ENCODE measurements around the gene SNTG2. TPM values are rescaled to one million over a fixed set of nuclear protein-coding genes. Genes with fewer than 3 reads are reported as not detected.
A peak's percentile ranks its signal among the peaks of the same experiment; 100 is the strongest.

SNTG2 gene
- 1 to 10 TPM in 3 of 4 donors, under 1 TPM in 1; 0.99 to 3.9 (median 2.3) TPM for total RNA-seq

GRCh38 chr2:950080-950966, at the start of gene SNTG2:
SNTG2 (plus strand) TSS chr2:950849; CDS start chr2:950997, 148 bp downstream.
- H3K27ac ChIP-seq = peak within 1 kb of the TSS; percentile 27
- DNase-seq (ENCODE audit: low spot score in 2 of 2) = no peak
- H3K27me3 ChIP-seq = peaks cover 50% of the 10 kb centered on the region

DNA sequence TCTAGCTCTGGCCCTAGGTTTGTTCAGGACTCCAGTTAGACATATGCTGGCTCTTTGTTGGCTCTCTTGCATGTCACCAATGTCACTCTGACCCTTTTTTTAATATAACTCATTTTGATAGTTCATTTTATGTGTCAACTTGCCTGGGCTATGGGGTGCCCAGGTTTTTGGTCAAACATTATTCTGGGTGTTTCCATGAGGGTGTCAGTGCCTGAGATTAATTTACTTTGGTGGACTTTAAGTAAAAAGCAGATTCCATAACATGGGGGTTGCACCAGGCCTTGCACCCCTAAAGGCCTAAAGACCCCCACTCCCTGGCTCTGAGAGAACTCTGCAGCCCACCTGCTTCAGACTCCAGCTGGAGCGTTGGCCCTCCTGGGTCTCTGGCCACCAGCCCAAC, 48.1 kb upstream of the SNTG2 start:
- H3K27ac ChIP-seq = no peak overlapping the region
- no peak overlapping the region for H3K4me3 ChIP-seq
- peaks cover 5% of the 10 kb centered on the region for H3K9me3 ChIP-seq
- H3K27me3 ChIP-seq = peaks cover 18% of the 10 kb centered on the region
- H3K36me3 ChIP-seq = no peaks in the 10 kb centered on the region
- WGBS = 42% methylated on average over 1 of the region's 1 CpG
- H3K4me1 ChIP-seq = no peaks in the 10 kb centered on the region
- no peak for DNase-seq (ENCODE audit: low spot score in 2 of 2)
- TF ChIP-seq EP300 (IDR thresholded peaks at IDR 0.05) = no peak
- TF ChIP-seq, protein P1, sequence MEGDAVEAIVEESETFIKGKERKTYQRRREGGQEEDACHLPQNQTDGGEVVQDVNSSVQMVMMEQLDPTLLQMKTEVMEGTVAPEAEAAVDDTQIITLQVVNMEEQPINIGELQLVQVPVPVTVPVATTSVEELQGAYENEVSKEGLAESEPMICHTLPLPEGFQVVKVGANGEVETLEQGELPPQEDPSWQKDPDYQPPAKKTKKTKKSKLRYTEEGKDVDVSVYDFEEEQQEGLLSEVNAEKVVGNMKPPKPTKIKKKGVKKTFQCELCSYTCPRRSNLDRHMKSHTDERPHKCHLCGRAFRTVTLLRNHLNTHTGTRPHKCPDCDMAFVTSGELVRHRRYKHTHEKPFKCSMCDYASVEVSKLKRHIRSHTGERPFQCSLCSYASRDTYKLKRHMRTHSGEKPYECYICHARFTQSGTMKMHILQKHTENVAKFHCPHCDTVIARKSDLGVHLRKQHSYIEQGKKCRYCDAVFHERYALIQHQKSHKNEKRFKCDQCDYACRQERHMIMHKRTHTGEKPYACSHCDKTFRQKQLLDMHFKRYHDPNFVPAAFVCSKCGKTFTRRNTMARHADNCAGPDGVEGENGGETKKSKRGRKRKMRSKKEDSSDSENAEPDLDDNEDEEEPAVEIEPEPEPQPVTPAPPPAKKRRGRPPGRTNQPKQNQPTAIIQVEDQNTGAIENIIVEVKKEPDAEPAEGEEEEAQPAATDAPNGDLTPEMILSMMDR (IDR thresholded peaks at IDR 0.05) = no peak
- no peak for TF ChIP-seq POLR2AphosphoS5 (IDR thresholded peaks at IDR 0.05)
- no peak for TF ChIP-seq POLR2A (IDR thresholded peaks at IDR 0.05)

More at GRCh38 chr2:950080-950966, at the start of gene SNTG2:
- H3K9me3 ChIP-seq = no peaks in the 10 kb centered on the region
- peaks cover 20% of the 10 kb centered on the region for H3K4me1 ChIP-seq
- H3K36me3 ChIP-seq = no peaks in the 10 kb centered on the region
- WGBS = 3% methylated on average over 13 of the region's 100 CpGs
- peak within 1 kb of the TSS; percentile 62 for H3K4me3 ChIP-seq
- TF ChIP-seq, protein P1 (IDR thresholded peaks at IDR 0.05) = no peak

GRCh38 chr2:903223-903900, 47.3 kb upstream of the SNTG2 start:
- WGBS = 28% methylated on average over 8 of the region's 8 CpGs
- Histone ChIP-seq H3K27me3 (peaks cover 18% of the 10 kb centered on the region), H3K36me3 (no peaks in the 10 kb centered on the region), H3K9me3 (peaks cover 5% of the 10 kb centered on the region), H3K27ac (no peak overlapping the region), H3K4me1 (no peaks in the 10 kb centered on the region), H3K4me3 (no peak overlapping the region)
- TF ChIP-seq POLR2A (IDR thresholded peaks at IDR 0.05) (no peak), POLR2AphosphoS5 (IDR thresholded peaks at IDR 0.05) (no peak), EP300 (IDR thresholded peaks at IDR 0.05) (no peak)
- TF ChIP-seq, protein P1 (IDR thresholded peaks at IDR 0.05) = no peak
- DNase-seq (ENCODE audit: low spot score in 2 of 2) = no peak

DNA sequence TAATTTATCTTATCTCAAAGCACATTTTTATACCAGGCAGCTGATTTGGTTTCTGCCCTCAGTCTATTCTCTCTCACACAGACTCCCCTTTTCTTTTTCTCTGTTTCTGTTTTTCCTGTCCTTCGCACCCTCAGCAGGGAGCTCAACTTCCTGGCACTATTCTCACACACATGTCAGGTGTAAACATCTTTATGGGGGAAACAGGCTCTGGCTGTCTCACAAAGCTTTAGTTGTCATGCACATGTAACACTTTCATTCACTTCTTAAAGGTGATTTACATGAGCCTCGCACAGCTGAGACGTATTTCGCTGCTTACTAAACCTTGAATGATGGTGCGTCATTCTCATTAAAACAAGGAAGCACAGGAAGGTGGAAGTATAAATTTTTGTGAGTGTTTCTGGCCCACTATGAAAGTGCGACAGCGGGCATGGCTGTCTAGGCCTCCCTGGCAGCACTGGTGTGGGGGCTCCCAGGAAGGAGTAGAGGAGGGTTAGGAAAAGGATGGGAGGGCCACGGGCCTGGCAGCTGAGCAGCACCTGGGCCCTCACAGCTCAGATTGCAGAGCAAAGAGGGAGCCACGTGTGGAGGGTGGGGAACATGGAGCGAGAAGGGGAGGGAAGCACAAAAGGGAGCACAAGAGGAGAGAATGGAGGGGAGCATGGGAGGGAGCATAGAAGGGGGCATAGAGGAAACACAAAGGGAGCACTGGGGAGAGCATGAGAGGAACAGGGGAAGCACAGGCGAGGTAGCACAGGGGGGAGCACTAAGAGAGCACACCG, 46.2 kb upstream of the SNTG2 start:
- whole genome bisulfite sequencing = 67% methylated on average over 12 of the region's 12 CpGs
- TF ChIP-seq, protein P1 (IDR thresholded peaks at IDR 0.05) = no peak
- TF ChIP-seq POLR2A (IDR thresholded peaks at IDR 0.05) = no peak
- TF ChIP-seq POLR2AphosphoS5 (IDR thresholded peaks at IDR 0.05) = no peak
- TF ChIP-seq EP300 (IDR thresholded peaks at IDR 0.05) = no peak
- peaks cover 18% of the 10 kb centered on the region for H3K27me3 ChIP-seq
- H3K4me1 ChIP-seq = no peaks in the 10 kb centered on the region
- no peak overlapping the region for H3K27ac ChIP-seq
- H3K36me3 ChIP-seq = no peaks in the 10 kb centered on the region
- DNase-seq (ENCODE audit: low spot score in 2 of 2) = no peak
- no peak overlapping the region for H3K4me3 ChIP-seq
- peaks cover 5% of the 10 kb centered on the region for H3K9me3 ChIP-seq
